Epithelial cell of esophagus (primary cell): ENCODE results near the gene AXDND1.
A peak's percentile ranks its signal among the peaks of the same experiment; 100 is the strongest.

Source experiments
- DNase-seq: peaks from one replicate; pipeline ENCODE4 v3.0.0; 2010; ENCODE audit warnings: low read depth
- H3K4me3 ChIP-seq: 2 replicates; pipeline ENCODE4 v1.5.1; 2011; ENCODE audit warnings: mild to moderate bottlenecking, low read length, control low read depth
- CTCF ChIP-seq: IDR thresholded peaks from 2 replicates; pipeline ENCODE4 v1.5.1; 2011; ENCODE audit warnings: low read depth, mild to moderate bottlenecking, low read length, control low read depth, inconsistent platforms; ENCODE audit not compliant: insufficient read depth; ENCODE audit errors: missing control alignments

The AXDND1 gene

GRCh38 chr1:179576509-179576908, 210.7 kb downstream of the AXDND1 start:
- no peak for DNase-seq
- no peak overlapping the region for H3K4me3 ChIP-seq
- no peak for TF ChIP-seq CTCF

- no peak for DNase-seq
- no peak overlapping the region for H3K4me3 ChIP-seq
- TF ChIP-seq CTCF: no peak
Observed at GRCh38 chr1:179583771-179584320, 218.1 kb downstream of the AXDND1 start.

GRCh38 chr1:179586107-179586823, 220.5 kb downstream of the AXDND1 start:
- TF ChIP-seq CTCF: peak; percentile 20
- no peak overlapping the region for H3K4me3 ChIP-seq
- peak; percentile 29 for DNase-seq

GRCh38 chr1:179587336-179587735, 221.6 kb downstream of the AXDND1 start:
- H3K4me3 ChIP-seq: no peak overlapping the region
- no peak for DNase-seq
- TF ChIP-seq CTCF: no peak

- TF ChIP-seq CTCF: no peak
- DNase-seq: no peak
Observed at GRCh38 chr1:179588425-179589024, 222.8 kb downstream of the AXDND1 start.

GRCh38 chr1:179589509-179589908, 223.7 kb downstream of the AXDND1 start:
- no peak for DNase-seq
- no peak for TF ChIP-seq CTCF
- no peak overlapping the region for H3K4me3 ChIP-seq

More at GRCh38 chr1:179588425-179589024, 222.8 kb downstream of the AXDND1 start:
- H3K4me3 ChIP-seq: no peak overlapping the region
